Activated naive CD8-positive, alpha-beta T cell treated with anti-CD3 and anti-CD28 coated beads for 36 hours (primary cell): ENCODE results near the gene ANKUB1. TPM values are rescaled to one million over a fixed set of nuclear protein-coding genes. Genes with fewer than 3 reads are reported as not detected.
A peak's percentile ranks its signal among the peaks of the same experiment; 100 is the strongest.

ENCODE experiments used
- DNase-seq: peaks from one replicate; pipeline ENCODE4 v3.0.0; 2021
- H3K27ac Mint-ChIP-seq: one replicate; pipeline ENCODE4 v1.8.0; 2022; ENCODE audit warnings: mild to moderate bottlenecking, moderate library complexity, mixed read lengths
- H3K27me3 Mint-ChIP-seq: one replicate; pipeline ENCODE4 v1.8.0; 2022; ENCODE audit warnings: mild to moderate bottlenecking, mixed read lengths
- H3K36me3 Mint-ChIP-seq: one replicate; pipeline ENCODE4 v1.8.0; 2021; ENCODE audit warnings: mild to moderate bottlenecking, mixed read lengths
- H3K4me1 Mint-ChIP-seq: one replicate; pipeline ENCODE4 v1.8.0; 2021; ENCODE audit warnings: mixed read lengths
- H3K4me3 Mint-ChIP-seq: one replicate; pipeline ENCODE4 v1.8.0; 2022; ENCODE audit warnings: mild to moderate bottlenecking, moderate library complexity, mixed read lengths
- H3K9me3 Mint-ChIP-seq: one replicate; pipeline ENCODE4 v1.8.0; 2022; ENCODE audit warnings: mixed read lengths
- total RNA-seq, 2 experiments: library from RNA; stranded (reverse); gene quantifications; one replicate each; pipeline ENCODE4 v1.2.3, GENCODE V29; 2021

The ANKUB1 gene
- total RNA-seq, 2 experiments from 2014 or later, result not detected

GRCh38 chr3:149784064-149784704, 8.2 kb downstream of the ANKUB1 start:
- Mint-ChIP-seq H3K4me3 (no peak overlapping the region), H3K27ac (no peak overlapping the region), H3K36me3 (no peaks in the 10 kb centered on the region), H3K4me1 (no peaks in the 10 kb centered on the region), H3K27me3 (peaks cover 10% of the 10 kb centered on the region), H3K9me3 (no peaks in the 10 kb centered on the region)
- no peak for DNase-seq

GRCh38 chr3:149783576-149783975, 8.8 kb downstream of the ANKUB1 start:
- H3K9me3 Mint-ChIP-seq, result no peaks in the 10 kb centered on the region
- no peak for DNase-seq
- no peak overlapping the region for H3K27ac Mint-ChIP-seq
- no peaks in the 10 kb centered on the region for H3K36me3 Mint-ChIP-seq
- H3K27me3 Mint-ChIP-seq, result peaks cover 10% of the 10 kb centered on the region
- no peaks in the 10 kb centered on the region for H3K4me1 Mint-ChIP-seq
- H3K4me3 Mint-ChIP-seq, result no peak overlapping the region

- peaks cover 5% of the 10 kb centered on the region for H3K27me3 Mint-ChIP-seq
- DNase-seq, result no peak
- H3K27ac Mint-ChIP-seq, result no peak overlapping the region
- H3K9me3 Mint-ChIP-seq, result no peaks in the 10 kb centered on the region
- H3K36me3 Mint-ChIP-seq, result no peaks in the 10 kb centered on the region
- H3K4me3 Mint-ChIP-seq, result no peak overlapping the region
- no peaks in the 10 kb centered on the region for H3K4me1 Mint-ChIP-seq
These were observed 10.6 kb downstream of the ANKUB1 start for GRCh38 chr3:149781741-149782140.

GRCh38 chr3:149781211-149781610, 11.1 kb downstream of the ANKUB1 start:
- Mint-ChIP-seq H3K4me3 (no peak overlapping the region), H3K27ac (no peak overlapping the region), H3K9me3 (no peaks in the 10 kb centered on the region), H3K36me3 (no peaks in the 10 kb centered on the region), H3K27me3 (peaks cover 4% of the 10 kb centered on the region), H3K4me1 (no peaks in the 10 kb centered on the region)
- no peak for DNase-seq

GRCh38 chr3:149777414-149778214, 14.7 kb downstream of the ANKUB1 start:
- Mint-ChIP-seq H3K27ac (no peak overlapping the region), H3K36me3 (no peaks in the 10 kb centered on the region), H3K9me3 (no peaks in the 10 kb centered on the region), H3K27me3 (peaks cover 4% of the 10 kb centered on the region), H3K4me1 (no peaks in the 10 kb centered on the region), H3K4me3 (no peak overlapping the region)
- no peak for DNase-seq

- no peak overlapping the region for H3K27ac Mint-ChIP-seq
- no peak overlapping the region for H3K4me3 Mint-ChIP-seq
- H3K27me3 Mint-ChIP-seq, result peaks cover 12% of the 10 kb centered on the region
- no peak for DNase-seq
- H3K4me1 Mint-ChIP-seq, result no peaks in the 10 kb centered on the region
- no peaks in the 10 kb centered on the region for H3K36me3 Mint-ChIP-seq
- H3K9me3 Mint-ChIP-seq, result no peaks in the 10 kb centered on the region
These were observed 16.2 kb downstream of the ANKUB1 start for GRCh38 chr3:149776170-149776569.

GRCh38 chr3:149772861-149773260, 19.5 kb downstream of the ANKUB1 start:
- Mint-ChIP-seq H3K4me3 (no peak overlapping the region), H3K27ac (no peak overlapping the region), H3K36me3 (no peaks in the 10 kb centered on the region), H3K4me1 (no peaks in the 10 kb centered on the region), H3K9me3 (no peaks in the 10 kb centered on the region), H3K27me3 (peaks cover 13% of the 10 kb centered on the region)
- no peak for DNase-seq

GRCh38 chr3:149771652-149772271, 20.6 kb downstream of the ANKUB1 start:
- no peaks in the 10 kb centered on the region for H3K9me3 Mint-ChIP-seq
- H3K27ac Mint-ChIP-seq, result no peak overlapping the region
- DNase-seq, result peak; percentile 15
- no peaks in the 10 kb centered on the region for H3K4me1 Mint-ChIP-seq
- H3K27me3 Mint-ChIP-seq, result peaks cover 15% of the 10 kb centered on the region
- H3K4me3 Mint-ChIP-seq, result no peak overlapping the region
- H3K36me3 Mint-ChIP-seq, result no peaks in the 10 kb centered on the region

- no peaks in the 10 kb centered on the region for H3K36me3 Mint-ChIP-seq
- no peak overlapping the region for H3K27ac Mint-ChIP-seq
These were observed 22.1 kb downstream of the ANKUB1 start for GRCh38 chr3:149770246-149770645.

GRCh38 chr3:149768704-149769103, 23.6 kb downstream of the ANKUB1 start:
- Mint-ChIP-seq H3K4me3 (no peak overlapping the region), H3K4me1 (no peaks in the 10 kb centered on the region)

More at GRCh38 chr3:149770246-149770645, 22.1 kb downstream of the ANKUB1 start:
- Mint-ChIP-seq H3K4me3 (no peak overlapping the region), H3K9me3 (no peaks in the 10 kb centered on the region), H3K27me3 (peaks cover 26% of the 10 kb centered on the region), H3K4me1 (no peaks in the 10 kb centered on the region)
- DNase-seq, result no peak

GRCh38 chr3:149767720-149768119, 24.6 kb downstream of the ANKUB1 start:
- Mint-ChIP-seq H3K4me3 (no peak overlapping the region), H3K9me3 (no peaks in the 10 kb centered on the region), H3K4me1 (no peaks in the 10 kb centered on the region), H3K27ac (no peak overlapping the region), H3K36me3 (no peaks in the 10 kb centered on the region), H3K27me3 (peaks cover 26% of the 10 kb centered on the region)
- no peak for DNase-seq

More at GRCh38 chr3:149768704-149769103, 23.6 kb downstream of the ANKUB1 start:
- Mint-ChIP-seq H3K36me3 (no peaks in the 10 kb centered on the region), H3K27me3 (peaks cover 26% of the 10 kb centered on the region), H3K9me3 (no peaks in the 10 kb centered on the region), H3K27ac (no peak overlapping the region)
- no peak for DNase-seq

- DNase-seq, result no peak
- Mint-ChIP-seq H3K4me3 (no peak overlapping the region), H3K4me1 (no peaks in the 10 kb centered on the region), H3K9me3 (no peaks in the 10 kb centered on the region), H3K27ac (no peak overlapping the region), H3K36me3 (no peaks in the 10 kb centered on the region), H3K27me3 (peaks cover 17% of the 10 kb centered on the region)
These were observed 26.5 kb downstream of the ANKUB1 start for GRCh38 chr3:149765762-149766334.

GRCh38 chr3:149764302-149764701, 28.1 kb downstream of the ANKUB1 start:
- Mint-ChIP-seq H3K36me3 (no peaks in the 10 kb centered on the region), H3K9me3 (no peaks in the 10 kb centered on the region), H3K27ac (no peak overlapping the region), H3K27me3 (peaks cover 19% of the 10 kb centered on the region), H3K4me1 (no peaks in the 10 kb centered on the region), H3K4me3 (no peak overlapping the region)
- no peak for DNase-seq

GRCh38 chr3:149763565-149764195, 28.7 kb downstream of the ANKUB1 start:
- Mint-ChIP-seq H3K4me1 (no peaks in the 10 kb centered on the region), H3K27ac (no peak overlapping the region), H3K9me3 (no peaks in the 10 kb centered on the region), H3K4me3 (no peak overlapping the region), H3K36me3 (no peaks in the 10 kb centered on the region), H3K27me3 (peaks cover 21% of the 10 kb centered on the region)
- DNase-seq, result no peak

GRCh38 chr3:149753717-149754116, 38.6 kb downstream of the ANKUB1 start:
- Mint-ChIP-seq H3K4me3 (peak overlapping the region; percentile 95), H3K9me3 (no peaks in the 10 kb centered on the region), H3K36me3 (peaks cover 2% of the 10 kb centered on the region), H3K4me1 (peaks cover 19% of the 10 kb centered on the region), H3K27me3 (no peaks in the 10 kb centered on the region), H3K27ac (peak overlapping the region; percentile 91)
- DNase-seq, result no peak
